Tibial nerve (tissue), 4 donors: ENCODE measurements around the gene FAM118A. TPM values are rescaled to one million over a fixed set of nuclear protein-coding genes. Genes with fewer than 3 reads are reported as not detected.

ENCODE experiments used
- DNase-seq, 2 donors: peaks; one replicate each; pipeline ENCODE4 v3.0.0-alpha.2; 2019; ENCODE audit warnings: low spot score in 2 of 2
- H3K27ac ChIP-seq, 4 donors: fragments of 200-600 bp; sonication (generic) in 3 of 4; one replicate each; pipeline ENCODE4 v1.5.1; 2017 to 2019; ENCODE audit warnings: mild to moderate bottlenecking in 1 of 4
- H3K27me3 ChIP-seq, 2 donors: fragments of 200-600 bp; sonication (generic) in 1 of 2; one replicate each; pipeline versions ENCODE4 v1.5.1 to v1.6.0; 2017 to 2019
- H3K36me3 ChIP-seq, 3 donors: fragments of 200-600 bp; sonication (generic); one replicate each; pipeline ENCODE4 v1.5.1; 2018 to 2019
- H3K4me1 ChIP-seq, 4 donors: fragments of 200-600 bp; sonication (generic) in 3 of 4; one replicate each; pipeline ENCODE4 v1.5.1; 2017 to 2019
- H3K4me3 ChIP-seq, 4 donors: fragments of 200-600 bp; sonication (generic) in 3 of 4; one replicate each; pipeline ENCODE4 v1.5.1; 2017 to 2019; ENCODE audit warnings: mild to moderate bottlenecking in 1 of 4, moderate library complexity in 1 of 4
- H3K9me3 ChIP-seq, 4 donors: fragments of 200-600 bp; sonication (generic) in 3 of 4; one replicate each; pipeline ENCODE4 v1.5.1; 2017 to 2019
- EP300 ChIP-seq, 2 donors: sonication (generic); formaldehyde crosslinking; IDR thresholded peaks; one replicate each; pipeline ENCODE4 v1.6.1; 2017; ENCODE audit warnings: antibody characterized with exemption in 2 of 2, mild to moderate bottlenecking in 1 of 2
- POLR2A ChIP-seq, 2 donors: fragments of 450-650 bp; IDR thresholded peaks; one replicate each; pipeline ENCODE4 v1.6.1; 2017; ENCODE audit warnings: antibody characterized with exemption in 2 of 2, mild to moderate bottlenecking in 2 of 2, moderate library complexity in 2 of 2
- WGBS, 2 donors: methylation state at CpG; one replicate each; pipeline ENCODE4 v1.1.5; 2018; 5-methylcytosine and 5-hydroxymethylcytosine counted together
- total RNA-seq, 4 donors: library from RNA; depleted of rRNA; stranded (reverse); fragments of >200 nt; gene quantifications; one replicate each; pipeline ENCODE4 v1.1.0, GENCODE V29; 2016
- TF ChIP-seq, protein P1 (sequence below), 5 experiments: fragments of 200-600 bp in 3 of 5; fragments of 450-650 bp in 2 of 5; sonication (generic) in 3 of 5; IDR thresholded peaks; one replicate each; pipeline ENCODE4 v1.5.1; 2016 to 2019; ENCODE audit warnings: antibody characterized with exemption in 5 of 5, mild to moderate bottlenecking in 3 of 5, moderate library complexity in 2 of 5

FAM118A gene
- total RNA-seq, 4 donors from 2014 or later = 16.8 to 171 (median 83.2) TPM

DNA sequence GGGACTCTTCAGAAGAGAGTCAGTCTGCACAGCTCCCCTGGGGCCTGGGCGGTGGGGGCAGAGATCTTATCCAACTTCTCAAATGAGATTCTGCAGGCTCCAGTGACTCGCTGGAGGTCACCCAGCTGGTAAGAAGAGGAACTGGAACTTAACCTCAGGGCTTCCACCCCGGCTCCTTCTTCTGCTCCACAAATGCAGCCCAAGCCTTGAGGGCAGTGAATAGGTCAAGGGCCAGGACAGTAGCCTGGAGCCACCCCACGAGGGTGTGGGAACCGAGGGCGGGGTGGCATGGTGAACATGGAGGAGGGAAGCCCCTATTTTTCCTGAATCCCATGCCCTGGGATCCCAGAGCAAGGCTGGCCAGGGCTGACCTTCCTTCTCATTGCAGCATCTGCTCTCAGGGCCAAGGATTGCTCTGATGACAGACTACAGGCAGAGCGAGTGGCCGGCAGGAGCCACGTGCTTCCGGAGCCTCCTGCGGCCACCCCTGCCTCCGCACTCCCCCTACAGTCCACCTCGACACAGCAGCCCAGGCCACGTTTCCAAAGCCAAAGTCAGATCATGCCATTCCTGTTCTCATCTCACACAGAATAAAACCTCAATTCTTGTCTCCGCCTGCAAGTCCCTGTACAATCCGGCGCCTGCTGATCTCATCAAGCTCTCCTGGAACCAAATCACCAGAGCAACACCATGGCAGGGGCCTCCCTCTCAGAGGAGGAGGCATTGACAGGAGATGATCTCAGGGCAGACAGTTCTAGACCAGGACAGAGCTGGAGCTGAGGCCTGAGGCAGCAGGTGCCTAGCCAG, 46.1 kb upstream of the FAM118A start:
- no peaks in the 10 kb centered on the region for H3K9me3 ChIP-seq
- H3K4me1 ChIP-seq = peaks cover 0 to 36% (median 22%) of the 10 kb centered on the region in 4 donors
- DNase-seq = peak; percentile 61 to 71
- TF ChIP-seq EP300 (IDR thresholded peaks at IDR 0.05) (peak in 1 of 2 donors; percentile 45), POLR2A (IDR thresholded peaks at IDR 0.05) (no peak)
- TF ChIP-seq, protein P1, sequence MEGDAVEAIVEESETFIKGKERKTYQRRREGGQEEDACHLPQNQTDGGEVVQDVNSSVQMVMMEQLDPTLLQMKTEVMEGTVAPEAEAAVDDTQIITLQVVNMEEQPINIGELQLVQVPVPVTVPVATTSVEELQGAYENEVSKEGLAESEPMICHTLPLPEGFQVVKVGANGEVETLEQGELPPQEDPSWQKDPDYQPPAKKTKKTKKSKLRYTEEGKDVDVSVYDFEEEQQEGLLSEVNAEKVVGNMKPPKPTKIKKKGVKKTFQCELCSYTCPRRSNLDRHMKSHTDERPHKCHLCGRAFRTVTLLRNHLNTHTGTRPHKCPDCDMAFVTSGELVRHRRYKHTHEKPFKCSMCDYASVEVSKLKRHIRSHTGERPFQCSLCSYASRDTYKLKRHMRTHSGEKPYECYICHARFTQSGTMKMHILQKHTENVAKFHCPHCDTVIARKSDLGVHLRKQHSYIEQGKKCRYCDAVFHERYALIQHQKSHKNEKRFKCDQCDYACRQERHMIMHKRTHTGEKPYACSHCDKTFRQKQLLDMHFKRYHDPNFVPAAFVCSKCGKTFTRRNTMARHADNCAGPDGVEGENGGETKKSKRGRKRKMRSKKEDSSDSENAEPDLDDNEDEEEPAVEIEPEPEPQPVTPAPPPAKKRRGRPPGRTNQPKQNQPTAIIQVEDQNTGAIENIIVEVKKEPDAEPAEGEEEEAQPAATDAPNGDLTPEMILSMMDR (IDR thresholded peaks at IDR 0.05) = peak; percentile 49 to 84 (median 65)
- WGBS, 2 donors = 17 to 21% methylated on average over 12 to 17 of the region's 17 CpGs
- no peaks in the 10 kb centered on the region for H3K27me3 ChIP-seq
- peak overlapping the region in 3 of 4 donors; percentile 40 to 64 (median 64) for H3K27ac ChIP-seq
- no peak overlapping the region for H3K4me3 ChIP-seq
- no peaks in the 10 kb centered on the region for H3K36me3 ChIP-seq

DNA sequence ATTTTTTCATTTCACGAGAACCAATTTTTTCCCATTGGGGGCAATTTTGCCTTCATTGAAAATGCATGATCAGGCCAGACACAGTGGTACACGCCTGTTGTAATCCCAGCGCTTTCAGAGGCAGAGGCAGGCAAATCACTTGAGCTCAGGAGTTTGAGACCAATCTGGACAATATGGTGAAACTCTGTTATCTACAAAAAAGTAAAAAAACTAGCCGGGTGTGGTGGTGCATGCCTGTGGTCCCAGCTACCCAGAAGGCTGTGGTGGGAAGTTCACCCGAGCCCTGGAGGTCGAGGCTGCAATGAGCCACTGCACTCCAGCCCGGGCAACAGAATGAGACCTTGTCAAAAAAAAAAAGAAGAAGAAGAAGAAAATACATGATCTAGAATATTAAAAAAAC, 44.2 kb upstream of the FAM118A start:
- no peak for TF ChIP-seq EP300 (IDR thresholded peaks at IDR 0.05)
- TF ChIP-seq, protein P1 (IDR thresholded peaks at IDR 0.05) = no peak
- no peak for TF ChIP-seq POLR2A (IDR thresholded peaks at IDR 0.05)
- H3K27me3 ChIP-seq = no peaks in the 10 kb centered on the region
- no peaks in the 10 kb centered on the region for H3K36me3 ChIP-seq
- no peak overlapping the region for H3K27ac ChIP-seq
- 65 to 74% methylated on average over 7 of the region's 7 CpGs for WGBS, 2 donors
- DNase-seq = no peak
- no peaks in the 10 kb centered on the region for H3K9me3 ChIP-seq
- H3K4me1 ChIP-seq = peaks cover 0 to 52% (median 27%) of the 10 kb centered on the region in 4 donors
- H3K4me3 ChIP-seq = no peak overlapping the region

GRCh38 chr22:45268167-45268957, 41.4 kb upstream of the FAM118A start:
- no peak for DNase-seq
- 2 to 3% methylated on average over 27 to 35 of the region's 47 CpGs for WGBS, 2 donors
- no peak for TF ChIP-seq POLR2A (IDR thresholded peaks at IDR 0.05)
- TF ChIP-seq EP300 (IDR thresholded peaks at IDR 0.05) = no peak
- TF ChIP-seq, protein P1 (IDR thresholded peaks at IDR 0.05) = no peak

DNA sequence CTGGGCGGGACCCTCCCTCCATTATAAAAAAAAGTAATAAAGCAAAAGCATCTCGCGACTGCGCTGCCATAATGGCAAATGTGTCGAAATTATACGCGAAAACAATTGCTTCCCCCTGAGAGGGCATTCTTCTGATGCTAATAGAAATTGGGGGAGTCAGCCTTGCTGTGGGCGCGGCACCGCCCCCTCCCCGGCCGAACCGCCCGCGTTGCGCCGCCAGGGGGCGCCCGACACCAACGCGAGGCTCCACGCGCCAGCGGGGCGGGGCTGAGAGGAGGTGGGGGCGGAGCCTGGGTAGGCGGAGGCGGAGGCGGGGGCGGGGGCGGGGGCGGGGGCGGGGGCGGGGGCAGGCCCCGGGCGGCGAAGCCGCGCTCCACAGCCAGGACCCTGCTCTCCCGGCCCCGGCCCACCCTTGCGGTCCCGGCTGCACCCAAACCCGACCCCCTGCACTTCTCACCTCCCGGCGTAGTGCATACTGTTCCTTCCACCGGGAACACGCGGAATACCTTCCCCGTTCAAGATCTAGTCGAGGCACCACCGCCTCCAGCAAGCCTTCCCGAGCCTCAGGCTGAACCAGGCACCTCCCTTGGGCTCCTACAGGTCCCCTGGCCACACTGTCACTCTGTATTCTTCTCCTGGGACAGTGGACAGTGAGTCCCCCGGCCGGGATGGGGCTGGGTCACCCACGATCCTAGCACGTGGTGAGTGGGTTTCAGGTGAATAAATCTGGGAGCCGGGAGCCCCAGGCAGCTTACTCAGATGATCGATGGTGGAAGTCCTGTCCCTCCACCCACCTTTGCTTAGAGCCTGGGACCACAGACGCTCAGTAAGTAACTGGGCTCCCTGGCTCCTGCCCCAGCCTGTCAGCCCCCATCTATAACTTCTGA, 40.5 kb upstream of the FAM118A start:
- peaks cover 0 to 50% (median 19%) of the 10 kb centered on the region in 4 donors for H3K4me1 ChIP-seq
- H3K36me3 ChIP-seq = no peaks in the 10 kb centered on the region
- peak; percentile 67 to 86 for DNase-seq
- 4 to 6% methylated on average over 24 to 43 of the region's 60 CpGs for WGBS, 2 donors
- no peaks in the 10 kb centered on the region for H3K27me3 ChIP-seq
- peak overlapping the region in 2 of 4 donors; percentile 64 to 65 for H3K27ac ChIP-seq
- H3K4me3 ChIP-seq = peak overlapping the region; percentile 34 to 68 (median 42)
- no peaks in the 10 kb centered on the region for H3K9me3 ChIP-seq
- TF ChIP-seq POLR2A (IDR thresholded peaks at IDR 0.05) (no peak), EP300 (IDR thresholded peaks at IDR 0.05) (no peak)
- TF ChIP-seq, protein P1 (IDR thresholded peaks at IDR 0.05) = peak; percentile 88 to 99 (median 95)

More at GRCh38 chr22:45268167-45268957, 41.4 kb upstream of the FAM118A start:
- no peaks in the 10 kb centered on the region for H3K27me3 ChIP-seq
- no peaks in the 10 kb centered on the region for H3K36me3 ChIP-seq
- peak overlapping the region; percentile 32 to 68 (median 42) for H3K4me3 ChIP-seq
- peaks cover 0 to 59% (median 23%) of the 10 kb centered on the region in 4 donors for H3K4me1 ChIP-seq
- H3K9me3 ChIP-seq = no peaks in the 10 kb centered on the region
- H3K27ac ChIP-seq = peak overlapping the region in 1 of 4 donors; percentile 65
